ENCODE results near the gene DNAAF1.
A peak's percentile ranks its signal among the peaks of the same experiment; 100 is the strongest.
"Not testable (repeated sequence)": the region's sequence is repeated elsewhere in the genome, so short reads cannot be mapped to it uniquely, and the experiment has no call there.

The DNAAF1 gene

DNA sequence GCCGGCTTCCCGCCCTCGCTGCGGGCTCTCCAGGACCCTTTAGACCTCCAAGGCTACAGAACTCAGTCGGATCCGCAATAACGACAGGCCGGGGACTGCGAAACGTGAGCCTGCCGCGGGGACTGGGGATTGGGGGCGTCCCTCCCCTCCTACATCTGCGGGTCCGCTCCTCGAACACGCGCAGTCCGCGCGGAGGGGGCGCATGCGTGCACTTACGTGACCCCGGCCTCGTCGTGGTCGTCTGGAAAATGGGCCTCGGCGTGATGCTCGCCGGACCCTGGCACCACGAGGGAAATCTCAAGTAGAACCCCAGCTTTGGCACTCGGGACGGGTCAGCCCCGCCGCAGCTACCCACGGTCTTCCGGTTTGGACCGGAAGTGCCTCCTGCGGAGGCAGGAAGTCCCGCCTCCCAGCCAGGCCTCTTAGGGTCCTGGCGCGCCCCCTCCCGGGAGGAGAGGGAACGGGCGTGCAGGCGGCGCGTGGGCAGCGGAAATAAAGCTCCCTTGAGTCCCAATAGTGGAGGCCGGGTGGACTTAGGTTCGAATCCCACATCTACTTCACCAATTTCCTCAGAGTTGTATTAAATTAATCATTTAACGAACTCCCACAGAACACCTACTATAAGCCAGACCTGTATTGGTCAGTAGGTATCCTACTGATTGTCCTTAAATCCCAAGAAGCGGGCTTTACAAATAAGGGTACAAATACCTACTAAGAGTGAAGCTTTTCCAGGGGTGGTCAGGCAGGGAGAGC lies 41.8 kb downstream of the DNAAF1 start, which contains the start of gene TAF1C:
TAF1C (minus strand) TSS at position 373 of the 753 bp plus-strand sequence. CDS start 2,069 bp downstream, outside the sequence.
- peak; percentile 93 for DNase-seq

DNA sequence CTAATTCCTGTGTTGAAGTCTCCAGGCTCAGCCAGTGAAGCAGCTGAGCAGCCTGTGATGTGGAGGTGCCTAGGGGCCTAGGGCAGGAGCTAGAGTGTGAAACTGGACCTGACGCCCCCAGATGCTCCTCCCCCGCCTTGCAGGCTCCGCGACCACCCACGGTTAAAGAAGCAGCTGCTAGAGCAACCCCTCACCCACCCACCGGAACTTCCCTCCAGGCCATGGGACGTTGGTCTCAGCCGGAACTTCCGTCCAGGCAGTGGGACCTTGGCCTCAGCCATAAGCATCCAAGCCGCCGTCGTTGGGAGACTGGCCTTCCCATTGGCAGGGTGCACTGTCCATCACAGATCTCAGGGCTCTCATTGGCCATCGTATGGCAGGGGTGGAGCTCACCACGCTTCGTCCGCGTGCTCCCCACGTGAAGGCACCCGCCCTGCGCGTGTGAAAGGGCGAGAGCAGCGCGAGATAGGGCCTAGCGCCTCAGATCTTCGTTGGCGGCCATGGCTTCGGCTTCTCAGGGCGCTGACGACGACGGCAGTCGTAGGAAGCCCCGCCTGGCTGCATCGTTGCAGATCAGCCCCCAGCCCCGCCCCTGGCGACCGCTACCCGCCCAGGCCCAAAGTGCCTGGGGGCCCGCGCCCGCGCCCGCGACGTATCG lies 45.8 kb downstream of the DNAAF1 start, which contains the start of gene ADAD2:
ADAD2 (plus strand) TSS at position 427 of the 658 bp plus-strand sequence; CDS start at position 501, 74 bp downstream.
- DNase-seq = no peak

DNA sequence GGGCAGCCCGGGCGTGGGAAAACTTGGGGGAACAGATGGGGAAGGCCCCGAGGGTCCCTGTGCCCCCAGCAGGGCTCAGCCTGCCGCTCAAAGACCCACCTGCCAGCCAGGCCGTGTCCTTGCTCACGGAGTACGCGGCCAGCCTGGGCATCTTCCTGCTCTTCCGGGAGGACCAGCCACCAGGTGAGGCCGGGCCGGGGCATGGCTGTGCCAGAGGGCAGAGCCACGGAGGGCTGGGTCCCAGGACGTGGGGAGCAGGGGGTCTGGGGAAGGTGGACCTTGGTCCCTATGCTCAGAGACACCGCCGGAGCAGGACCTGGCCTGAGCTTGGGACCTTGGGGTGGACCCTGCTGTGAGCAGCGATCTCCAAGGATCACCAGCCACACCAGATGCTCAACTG lies 46.4 kb downstream of the DNAAF1 start:
- no peak for DNase-seq

DNA sequence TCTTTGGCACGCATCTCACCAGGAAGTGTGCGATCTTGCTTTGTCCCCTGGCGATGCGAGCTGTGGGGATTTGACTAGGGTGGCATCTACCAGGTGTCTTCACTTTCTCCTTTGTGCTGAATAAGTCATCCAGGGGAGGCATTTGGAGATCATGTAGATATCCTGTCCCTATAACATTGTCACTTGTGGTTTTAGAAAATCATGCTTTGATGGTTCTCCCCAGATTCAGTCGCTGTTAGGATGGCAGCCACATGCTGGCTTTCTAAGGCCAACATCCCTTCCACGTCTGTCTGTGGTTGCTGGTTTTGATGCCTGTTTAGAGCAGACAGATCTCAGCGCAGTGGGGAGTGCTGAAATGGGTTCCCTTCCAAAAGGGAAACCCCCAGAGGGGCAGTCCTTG lies 48.4 kb downstream of the DNAAF1 start:
- no peak for DNase-seq

DNA sequence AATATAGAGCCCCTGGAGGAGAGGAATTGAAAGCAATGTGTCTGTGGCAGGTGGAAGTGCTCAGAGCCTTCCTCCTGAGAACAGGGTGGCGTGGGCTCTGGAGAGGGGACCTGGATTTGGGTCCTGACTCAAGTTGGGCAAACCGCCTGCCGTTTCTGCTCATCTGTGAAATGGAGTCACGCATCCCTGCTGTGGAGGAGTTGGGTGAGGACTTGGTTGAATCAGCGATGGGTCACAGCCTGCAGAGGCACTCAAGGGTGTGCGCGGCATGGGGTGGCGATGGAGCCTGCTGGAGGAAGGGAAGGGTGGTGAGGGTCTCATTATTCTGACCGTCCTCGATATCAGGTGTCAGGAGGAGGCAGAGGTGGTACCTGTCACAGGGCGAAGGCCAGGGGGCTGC lies 48.9 kb downstream of the DNAAF1 start:
- DNase-seq = no peak

DNA sequence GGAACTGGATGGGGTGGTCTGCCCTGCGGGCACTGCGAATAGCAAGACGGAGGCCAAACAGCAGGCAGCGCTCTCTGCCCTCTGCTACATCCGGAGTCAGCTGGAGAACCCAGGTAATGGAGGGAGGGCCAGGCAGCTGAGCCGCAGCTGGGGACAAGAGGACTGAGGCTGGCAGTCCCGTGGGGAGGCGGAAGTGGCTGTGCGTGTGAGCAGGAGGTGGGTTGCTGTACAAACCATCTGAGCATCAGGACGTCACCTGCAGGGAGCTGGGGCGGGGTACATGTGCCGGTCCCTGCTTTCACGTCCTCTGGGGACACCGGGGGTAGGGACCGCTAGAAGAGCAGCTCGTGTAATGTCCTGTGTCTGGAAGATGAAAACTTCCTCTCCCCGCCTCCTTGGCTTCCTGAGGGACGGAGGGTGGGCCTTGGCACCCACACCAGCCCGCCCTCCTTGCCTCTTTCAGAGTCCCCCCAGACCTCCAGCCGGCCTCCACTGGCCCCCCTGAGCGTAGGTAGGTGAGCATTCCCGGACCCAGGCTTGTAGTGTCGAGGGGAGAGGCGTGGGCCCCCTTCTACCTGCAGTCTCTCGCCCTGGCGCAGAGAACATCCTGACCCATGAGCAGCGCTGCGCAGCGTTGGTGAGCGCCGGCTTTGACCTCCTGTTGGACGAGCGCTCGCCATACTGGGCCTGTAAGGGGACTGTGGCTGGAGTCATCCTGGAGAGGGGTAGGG lies 49.5 kb downstream of the DNAAF1 start:
- DNase-seq = no peak

DNA sequence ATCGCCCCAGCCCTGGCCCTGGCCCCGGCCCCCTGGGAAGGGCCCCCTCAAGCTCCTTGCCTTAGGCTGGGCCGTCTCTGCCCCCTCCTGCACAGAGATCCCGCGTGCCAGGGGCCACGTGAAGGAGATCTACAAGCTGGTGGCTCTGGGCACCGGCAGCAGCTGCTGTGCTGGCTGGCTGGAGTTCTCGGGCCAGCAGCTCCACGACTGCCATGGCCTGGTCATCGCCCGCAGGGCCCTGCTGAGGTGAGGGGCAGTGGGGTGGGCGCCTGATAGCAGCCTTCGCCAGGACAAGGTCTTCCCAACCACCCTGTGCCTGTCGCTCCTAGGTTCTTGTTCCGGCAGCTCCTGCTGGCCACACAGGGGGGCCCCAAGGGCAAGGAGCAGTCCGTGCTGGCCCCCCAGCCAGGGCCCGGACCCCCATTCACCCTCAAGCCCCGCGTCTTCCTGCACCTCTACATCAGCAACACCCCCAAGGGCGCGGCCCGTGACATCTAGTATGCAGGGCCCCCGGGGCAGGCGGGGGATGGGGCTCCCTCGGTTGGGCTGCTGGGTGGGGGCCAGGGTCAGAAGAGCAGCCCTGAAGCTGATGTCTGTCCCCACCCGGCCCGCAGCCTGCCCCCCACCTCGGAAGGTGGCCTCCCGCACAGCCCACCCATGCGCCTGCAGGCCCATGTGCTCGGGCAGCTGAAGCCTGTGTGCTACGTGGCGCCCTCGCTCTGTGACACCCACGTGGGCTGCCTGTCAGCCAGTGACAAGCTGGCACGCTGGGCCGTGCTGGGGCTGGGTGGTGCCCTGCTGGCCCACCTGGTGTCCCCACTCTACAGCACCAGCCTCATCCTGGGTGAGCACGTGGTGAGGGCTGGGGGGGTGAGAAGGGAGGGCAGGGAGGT lies 50.3 kb downstream of the DNAAF1 start:
- no peak for DNase-seq

DNA sequence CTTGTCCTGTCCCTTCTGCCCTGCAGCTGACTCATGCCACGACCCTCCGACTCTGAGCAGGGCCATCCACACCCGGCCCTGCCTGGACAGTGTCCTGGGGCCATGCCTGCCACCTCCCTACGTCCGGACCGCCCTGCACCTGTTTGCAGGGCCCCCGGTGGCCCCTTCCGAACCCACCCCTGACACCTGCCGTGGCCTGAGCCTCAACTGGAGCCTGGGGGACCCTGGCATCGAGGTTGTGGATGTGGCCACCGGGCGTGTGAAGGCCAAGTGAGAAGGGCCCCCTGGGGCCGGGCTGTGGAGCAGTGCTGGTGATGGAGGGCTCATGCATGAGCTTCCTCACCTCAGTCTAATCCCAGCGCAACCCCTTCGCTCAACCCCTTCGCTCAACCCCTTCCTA lies 51.0 kb downstream of the DNAAF1 start:
- DNase-seq = no peak

DNA sequence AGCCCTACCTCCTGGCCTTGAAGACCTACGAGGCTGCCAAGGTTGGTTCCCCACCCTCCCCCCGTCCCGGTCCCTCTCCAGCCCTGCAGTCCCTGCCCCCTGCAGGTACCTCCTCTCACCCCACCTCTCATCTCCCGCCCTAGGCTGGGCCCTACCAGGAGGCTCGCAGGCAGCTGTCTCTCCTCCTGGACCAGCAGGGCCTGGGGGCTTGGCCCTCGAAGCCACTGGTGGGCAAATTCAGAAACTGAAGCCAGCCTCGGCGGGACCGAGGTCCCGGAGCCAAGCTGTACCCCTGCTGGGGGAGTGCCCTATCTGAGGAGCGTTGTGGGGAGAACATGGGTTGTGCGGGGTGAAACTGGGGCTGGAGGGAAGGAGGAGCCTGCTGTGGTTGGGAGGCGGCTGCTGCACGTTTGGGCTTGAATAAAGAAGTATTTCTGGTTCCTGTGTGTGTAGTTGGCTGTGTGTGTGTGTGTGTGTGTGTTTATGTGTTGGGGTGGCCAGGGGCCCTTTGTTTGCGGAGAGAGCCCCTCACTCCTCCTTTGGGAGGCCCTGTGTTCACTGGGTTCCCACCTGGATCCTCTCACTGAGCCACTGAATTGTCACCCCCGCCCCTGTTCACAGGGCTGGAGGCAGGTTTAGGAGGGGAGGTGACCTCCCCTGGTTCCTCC lies 51.8 kb downstream of the DNAAF1 start:
- no peak for DNase-seq

DNA sequence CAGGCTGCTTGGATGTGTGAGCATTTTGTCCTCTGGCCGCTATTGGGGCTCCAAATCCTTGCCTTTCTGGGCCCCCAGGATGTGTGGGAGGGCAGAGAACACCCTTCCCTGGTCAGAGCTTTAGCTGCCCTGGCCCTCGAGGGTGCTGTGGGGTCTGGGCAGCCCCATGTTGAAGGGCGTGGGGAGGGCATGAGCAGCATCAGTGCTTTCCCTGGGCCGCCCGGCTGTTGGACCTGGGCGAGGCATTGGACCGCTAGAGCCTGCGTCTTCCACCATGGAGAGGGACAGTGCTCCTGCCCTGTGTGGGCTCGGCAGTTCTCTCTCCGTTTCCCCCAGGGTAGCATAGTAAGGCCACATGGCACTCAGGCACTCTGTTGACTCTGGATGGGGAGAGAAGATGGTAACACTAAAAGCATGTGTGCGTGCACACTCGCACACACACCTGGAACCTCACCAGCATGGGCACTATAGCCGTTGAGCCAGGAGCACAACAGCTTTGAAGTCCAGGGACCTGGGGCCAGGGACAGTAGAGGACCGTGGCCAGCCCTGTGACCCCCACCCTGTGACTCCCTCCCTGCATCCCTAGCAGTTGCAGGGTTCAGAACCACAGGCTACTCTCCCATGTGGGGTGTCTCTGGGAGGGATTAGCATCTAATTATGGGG lies 52.5 kb downstream of the DNAAF1 start:
- no peak for DNase-seq

DNA sequence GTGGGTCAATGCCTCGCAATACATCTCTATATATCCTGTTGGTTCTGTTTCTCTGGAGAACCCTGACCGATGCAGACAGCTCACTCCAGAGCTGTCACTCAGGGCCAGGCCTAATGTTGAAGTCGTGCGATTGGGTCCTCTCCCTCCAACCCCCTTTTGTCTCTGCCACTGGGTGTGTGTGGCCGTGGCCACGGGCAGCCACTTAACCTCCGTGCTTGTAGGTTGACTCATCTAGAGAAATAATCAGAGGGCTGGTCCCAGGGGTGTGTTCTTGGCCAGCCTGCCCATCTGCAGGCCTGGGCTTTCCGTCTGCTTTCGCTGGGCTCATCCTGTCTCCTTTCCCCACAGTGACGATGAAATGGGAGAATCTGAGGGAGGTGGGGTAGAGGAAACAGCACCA lies 53.3 kb downstream of the DNAAF1 start:
- DNase-seq = no peak

DNA sequence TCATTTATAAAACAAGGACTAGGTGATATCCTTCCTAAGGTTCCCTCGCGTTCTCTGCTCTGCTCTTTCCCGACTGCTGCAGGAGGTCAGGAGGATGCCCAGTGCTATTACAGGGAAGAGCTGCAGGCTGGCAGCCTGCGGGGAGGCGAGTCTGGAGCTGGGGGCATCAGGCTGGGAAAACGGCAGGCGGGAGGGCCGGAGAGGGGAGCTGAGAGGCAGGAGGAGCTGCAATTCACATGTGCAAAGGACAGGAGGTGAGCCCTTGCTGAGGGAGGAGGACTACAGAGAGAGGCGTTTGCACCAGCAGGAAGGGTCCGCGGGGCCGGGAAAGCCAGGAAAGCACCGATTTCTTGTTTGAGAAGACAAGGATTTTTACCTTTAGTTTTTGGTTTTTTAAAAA lies 54.0 kb downstream of the DNAAF1 start:
- DNase-seq = no peak

DNA sequence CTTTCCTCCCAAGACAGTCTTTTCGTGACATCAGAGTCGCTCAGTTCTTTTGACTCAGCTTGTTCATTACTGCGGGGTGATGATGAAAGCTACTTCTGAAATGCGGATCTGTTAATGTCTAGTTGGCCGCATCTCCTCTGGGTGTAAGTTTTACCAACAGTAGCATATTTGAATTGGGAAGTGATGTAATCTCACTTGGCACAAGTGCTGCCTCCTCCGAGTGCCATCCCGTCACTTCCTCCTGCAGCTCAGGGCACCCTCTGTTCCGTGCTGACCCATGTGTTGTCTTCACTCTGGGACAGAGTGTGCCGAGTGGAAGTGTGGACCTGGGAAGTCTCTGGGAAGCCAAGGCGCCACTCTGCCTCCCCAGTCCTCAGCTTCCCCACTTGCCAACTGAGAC lies 54.8 kb downstream of the DNAAF1 start:
- DNase-seq = no peak

DNA sequence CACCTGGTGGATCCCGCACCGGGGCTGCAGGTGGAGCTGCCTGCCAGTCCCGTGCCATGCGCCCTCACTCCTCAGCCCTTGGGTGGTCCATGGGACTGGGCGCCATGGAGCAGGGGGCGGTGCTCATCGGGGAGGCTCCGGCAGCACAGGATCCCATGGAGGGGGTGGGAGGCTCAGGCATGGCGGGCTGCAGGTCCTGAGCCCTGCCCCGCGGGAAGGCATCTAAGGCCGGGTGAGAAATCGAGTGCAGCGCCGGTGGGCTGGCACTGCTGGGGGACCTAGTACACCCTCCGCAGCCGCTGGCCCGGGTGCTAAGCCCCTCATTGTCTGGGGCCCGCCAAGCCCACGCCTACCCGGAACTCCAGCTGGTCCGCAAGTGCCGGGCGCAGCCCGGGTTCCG lies 59.4 kb downstream of the DNAAF1 start:
- DNase-seq = not testable (repeated sequence)

DNA sequence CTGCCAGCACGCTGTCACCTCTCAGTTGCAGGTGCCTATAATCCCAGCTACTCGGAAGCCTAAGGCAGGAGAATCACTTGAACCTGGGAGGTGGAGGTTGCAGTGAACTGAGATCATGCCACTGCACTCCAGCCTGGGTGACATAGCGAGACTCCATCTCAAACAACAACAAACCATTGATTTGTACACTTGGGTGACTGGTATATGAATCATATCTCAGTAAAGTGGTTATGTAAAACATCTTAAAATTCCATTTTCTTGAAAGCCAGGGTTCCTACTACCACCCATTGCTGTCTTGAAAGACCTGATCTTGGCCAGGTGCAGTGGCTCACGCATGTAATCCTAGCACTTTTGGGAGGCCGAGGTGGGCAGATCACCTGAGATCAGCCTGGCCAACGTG lies 60.0 kb downstream of the DNAAF1 start:
- not testable (repeated sequence) for DNase-seq

DNA sequence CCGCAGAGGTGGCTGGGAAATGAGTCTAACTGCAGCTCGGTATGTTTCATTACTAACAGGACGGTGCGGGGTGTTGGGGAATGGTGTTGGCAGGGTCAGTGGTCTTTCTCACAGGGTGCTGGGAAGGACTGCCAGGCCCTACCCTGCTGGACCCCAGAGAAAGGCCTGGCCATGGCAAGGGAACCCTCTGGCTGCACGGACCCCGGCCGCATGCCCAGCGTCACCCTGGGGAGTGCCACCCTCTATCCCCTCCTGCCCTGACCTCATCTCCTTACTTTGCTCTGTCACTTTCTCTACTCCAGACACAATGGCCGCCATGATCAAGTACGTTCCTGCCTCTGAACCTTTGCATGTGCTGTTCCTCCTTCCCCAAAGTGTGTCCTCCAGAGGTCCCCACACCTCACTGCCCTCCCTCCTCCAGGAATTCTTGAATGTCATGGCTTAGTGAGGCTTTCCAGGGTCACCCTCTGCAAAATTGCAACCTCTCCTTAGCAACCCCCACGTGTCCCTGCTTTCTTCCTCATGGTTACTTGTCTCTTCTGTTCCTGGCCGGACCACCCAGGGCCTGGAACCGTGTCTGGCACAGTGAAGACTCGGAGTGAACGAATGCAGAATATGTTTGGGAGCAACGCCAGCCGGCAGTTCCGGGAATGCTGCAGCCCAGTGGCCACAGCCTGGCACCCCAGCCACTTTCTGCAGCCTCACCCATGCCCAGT lies 61.0 kb downstream of the DNAAF1 start:
- no peak for DNase-seq

DNA sequence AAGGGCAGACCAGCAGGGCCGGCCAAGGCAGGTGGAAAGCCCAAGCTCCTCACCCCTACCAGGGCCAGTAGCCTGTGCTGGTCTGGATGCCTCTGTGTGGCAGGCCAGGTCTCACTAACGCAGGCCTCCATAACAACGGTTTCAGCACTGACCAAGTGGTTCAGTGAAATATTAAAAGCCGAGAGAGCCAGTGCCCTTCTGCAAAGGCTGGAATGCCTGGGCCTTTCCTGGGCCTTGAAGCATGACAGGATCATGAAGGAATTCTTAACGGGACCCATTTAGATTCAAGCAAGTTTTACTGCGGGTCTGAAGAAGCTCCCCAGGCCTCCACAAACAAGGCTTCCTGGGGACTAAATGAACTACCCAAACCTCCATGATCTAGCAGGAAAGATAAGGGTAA lies 62.1 kb downstream of the DNAAF1 start:
- DNase-seq = no peak

DNA sequence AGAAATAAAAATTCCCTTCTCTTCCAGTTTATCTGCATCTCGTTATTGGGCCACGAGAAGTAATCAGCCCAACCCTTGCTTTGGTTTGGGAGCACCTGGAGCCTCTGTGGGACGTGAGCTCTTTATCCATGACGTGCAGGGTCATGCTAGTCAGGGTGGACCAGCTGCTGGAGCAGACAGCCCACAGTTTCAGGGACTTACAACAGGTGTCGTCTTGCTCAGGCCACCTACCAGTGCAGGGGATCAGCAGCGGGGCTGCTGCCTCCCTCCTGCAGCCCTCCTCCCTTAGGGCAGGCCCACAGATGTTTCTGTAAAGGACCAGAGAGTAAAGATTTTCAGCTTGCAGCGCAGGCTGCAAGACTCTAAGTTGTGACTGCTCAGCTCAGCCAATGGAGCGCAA lies 62.8 kb downstream of the DNAAF1 start:
- no peak for DNase-seq

DNA sequence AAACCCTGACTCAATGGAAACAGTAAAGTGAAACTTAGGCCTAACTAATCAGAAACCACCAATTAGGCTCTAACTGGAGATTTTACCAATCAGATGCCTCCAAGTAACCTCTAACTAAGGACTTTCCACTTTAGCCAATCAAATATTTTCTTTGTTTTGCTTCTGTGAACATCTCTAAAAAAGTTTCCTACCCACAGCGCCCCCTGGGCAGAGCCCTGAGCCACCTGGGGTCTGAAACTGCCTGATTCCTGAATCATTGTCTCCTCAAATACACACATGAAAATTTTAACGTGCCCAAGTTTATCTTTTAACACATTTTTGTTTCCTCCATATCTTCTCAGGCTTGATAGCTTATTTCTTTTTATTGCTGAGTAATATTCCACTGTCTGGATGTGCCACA lies 64.9 kb downstream of the DNAAF1 start:
- no peak for DNase-seq

DNA sequence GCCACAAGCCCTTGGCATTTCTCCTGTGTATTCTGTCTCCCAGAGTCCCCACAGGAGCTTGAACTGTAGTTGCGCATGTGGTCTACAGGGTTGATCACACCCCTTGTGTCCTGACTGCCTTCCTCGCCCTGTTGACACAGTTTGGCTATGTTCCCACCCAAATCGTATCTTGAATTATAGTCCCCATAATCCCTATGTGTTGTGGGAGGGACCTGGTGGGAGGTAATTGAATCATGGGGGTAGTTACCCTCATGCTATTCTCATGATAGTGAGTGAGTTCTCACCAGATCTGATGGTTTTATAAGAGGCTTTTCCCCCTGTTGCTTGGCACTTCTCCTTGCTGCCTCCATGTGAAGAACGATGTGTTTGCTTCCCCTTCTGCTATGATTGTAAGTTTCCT lies 67.0 kb downstream of the DNAAF1 start:
- no peak for DNase-seq

DNA sequence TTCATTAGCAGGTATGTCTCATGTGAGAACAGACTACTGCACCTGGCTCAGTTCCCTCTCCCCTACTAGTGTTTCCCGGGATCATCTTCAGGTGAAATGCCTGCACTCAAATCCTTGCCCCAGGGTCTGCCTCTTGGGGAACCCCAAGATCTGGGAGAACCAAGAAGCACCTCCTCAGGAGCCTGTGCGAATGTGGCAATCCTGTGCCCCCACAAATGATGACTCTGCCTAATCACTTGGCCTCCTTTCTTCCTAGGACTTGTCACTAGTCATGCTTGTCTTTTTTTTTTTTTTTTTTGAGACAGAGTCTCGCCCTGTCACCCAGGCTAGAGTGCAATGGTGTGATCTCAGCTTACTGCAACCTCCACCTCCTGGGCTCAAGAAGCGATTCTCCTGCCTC lies 67.5 kb downstream of the DNAAF1 start:
- DNase-seq = no peak
